ENCODE data around the gene ZFP64.
"Not testable (repeated sequence)": the region's sequence is repeated elsewhere in the genome, so short reads cannot be mapped to it uniquely, and the experiment has no call there.

Gene ZFP64

GRCh38 chr20:52201395-52201794, 9.8 kb upstream of the ZFP64 start:
- peak; percentile 51 for DNase-seq

- DNase-seq: no peak
Measured at GRCh38 chr20:52200870-52201269, 9.3 kb upstream of the ZFP64 start.

DNA sequence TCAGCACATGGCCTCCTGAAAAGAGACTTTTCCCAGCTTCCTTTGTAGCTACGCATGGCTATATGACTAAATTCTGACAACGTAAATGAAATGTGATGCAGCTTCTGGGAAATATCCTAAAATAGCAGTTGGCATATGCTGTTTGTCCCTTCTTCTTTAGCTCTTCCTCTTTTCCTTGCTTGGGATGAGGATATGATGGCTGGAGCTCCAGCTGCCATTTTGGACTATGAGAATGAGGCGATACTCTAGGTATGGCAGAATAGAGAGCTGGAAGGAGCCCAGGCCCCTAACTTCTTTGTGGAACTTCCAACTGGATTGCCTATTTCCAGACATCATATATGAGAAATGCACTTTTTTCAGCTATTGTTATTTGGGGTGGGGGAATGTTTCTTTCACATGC, 5.3 kb upstream of the ZFP64 start:
- DNase-seq: no peak

DNA sequence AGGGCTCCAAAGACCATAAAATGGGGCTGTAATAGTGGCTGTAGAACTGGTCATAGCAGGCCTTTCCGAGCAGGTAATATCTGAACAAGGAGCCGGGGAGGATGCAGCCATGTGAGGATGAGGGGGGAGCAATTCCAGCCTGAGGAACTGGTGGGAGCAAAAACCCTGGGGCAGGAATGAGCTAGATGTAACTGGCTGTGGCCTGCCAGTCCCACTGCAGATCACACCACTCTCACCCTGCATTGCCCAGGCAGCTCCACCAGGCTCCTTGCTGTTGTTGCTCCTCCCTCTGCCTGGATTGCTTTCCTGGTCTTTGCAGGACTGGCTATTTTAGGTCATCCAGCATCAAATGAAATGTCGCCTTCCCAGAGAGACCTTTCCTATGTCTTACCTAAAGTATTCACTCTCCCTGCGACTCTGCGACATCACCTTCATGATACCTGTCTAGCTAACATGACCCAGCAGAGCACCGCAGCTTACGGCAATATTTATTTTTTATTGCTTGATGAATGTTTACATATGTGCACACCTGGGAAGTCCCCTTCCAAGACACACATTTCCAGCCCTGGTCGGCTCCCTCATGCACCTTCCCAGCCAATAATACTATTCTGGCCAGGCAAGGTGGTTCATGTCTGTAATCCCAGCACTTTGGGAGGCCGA, 2.4 kb upstream of the ZFP64 start:
- no peak for DNase-seq

- DNase-seq: no peak
Measured at GRCh38 chr20:52193133-52193532, 1.6 kb upstream of the ZFP64 start.

DNA sequence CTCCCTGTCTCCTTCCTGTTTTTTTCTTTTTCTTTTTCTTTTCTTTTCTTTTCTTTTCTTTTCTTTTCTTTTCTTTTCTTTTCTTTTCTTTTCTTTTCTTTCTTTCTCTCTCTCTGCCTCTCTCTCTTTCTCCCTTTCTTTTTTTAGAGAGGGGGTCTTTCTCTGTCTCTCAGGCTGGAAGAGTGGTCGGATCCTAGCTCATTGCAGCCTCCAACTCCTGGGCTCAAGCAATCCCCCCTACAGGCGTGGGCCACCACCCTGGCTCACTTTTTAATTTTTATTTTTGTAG, 1.1 kb upstream of the ZFP64 start:
- not testable (repeated sequence) for DNase-seq

DNA sequence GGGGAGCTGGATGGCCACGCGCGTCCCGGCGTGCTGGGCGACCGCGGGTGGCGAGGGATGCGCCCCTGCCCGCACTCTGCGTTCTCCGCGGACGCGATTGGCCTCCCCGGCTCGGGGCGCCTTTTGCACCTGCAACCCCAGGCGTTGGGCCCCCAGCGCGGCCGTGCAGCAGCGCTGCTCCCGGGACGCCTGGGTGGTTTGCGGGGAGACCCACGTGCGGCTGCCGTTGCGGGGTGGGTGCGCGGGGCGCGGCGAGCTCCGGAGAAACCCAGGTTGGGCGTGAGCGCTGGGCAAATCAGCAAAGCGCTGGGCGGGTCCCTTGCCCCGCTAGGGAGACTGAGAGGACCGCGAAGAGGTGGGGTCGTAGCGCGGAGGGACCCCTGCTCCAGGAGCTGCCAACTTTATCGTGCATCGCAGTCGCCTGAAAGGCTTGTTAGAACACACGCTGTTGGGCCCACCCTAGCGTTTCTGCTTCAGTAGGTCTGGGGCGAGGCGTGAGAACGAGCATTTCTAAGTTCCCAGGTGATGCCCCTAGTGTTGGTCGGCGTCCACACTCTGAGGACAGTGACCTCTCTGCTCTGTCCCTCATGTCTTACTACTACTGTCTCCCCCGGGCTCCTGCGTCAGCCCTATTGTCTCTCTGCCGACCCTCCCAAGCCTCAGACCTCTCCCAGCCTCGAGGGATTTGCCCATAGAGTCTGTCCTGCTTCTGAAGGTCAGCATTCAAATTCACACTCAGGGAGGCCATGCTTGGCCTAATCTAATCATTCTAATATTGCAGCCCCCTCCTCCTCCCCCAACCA, 538 bp upstream of the ZFP64 start:
- peak; percentile 13 for DNase-seq

DNA sequence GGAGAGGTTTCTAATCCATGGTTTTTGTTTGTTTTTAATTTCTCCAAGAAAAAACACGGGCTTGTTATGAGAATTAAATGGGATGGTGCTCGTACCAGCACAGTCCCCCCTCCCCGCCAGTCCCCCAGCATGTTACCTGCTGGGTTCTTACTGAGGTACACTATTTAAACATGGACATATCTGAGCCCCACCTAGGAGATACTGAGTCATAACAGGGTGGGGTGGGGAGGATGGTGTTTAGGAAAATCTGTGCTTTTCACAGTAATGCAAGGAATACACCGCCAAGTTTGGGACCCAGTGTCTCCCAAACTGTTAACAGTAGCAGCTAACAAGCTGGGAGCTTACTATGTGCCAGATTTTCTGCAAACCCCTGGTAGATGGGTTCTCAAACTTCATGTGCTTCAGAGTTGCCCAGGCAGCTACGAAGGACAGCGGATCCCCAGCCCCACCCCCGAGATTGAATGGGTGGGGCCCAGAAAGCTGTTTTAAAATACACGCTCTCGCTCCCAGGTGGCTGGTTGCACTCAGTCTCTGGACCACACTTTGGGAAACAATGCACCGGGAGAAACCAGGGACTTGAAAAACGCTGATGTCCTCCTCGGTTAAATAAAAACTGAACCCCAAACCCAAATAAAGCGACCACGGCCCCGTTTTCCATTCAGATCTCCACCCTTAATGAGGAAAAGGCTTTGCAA, 995 bp downstream of the ZFP64 start:
- no peak for DNase-seq

- no peak for DNase-seq
Measured at GRCh38 chr20:52181766-52182165, 9.8 kb downstream of the ZFP64 start.

DNA sequence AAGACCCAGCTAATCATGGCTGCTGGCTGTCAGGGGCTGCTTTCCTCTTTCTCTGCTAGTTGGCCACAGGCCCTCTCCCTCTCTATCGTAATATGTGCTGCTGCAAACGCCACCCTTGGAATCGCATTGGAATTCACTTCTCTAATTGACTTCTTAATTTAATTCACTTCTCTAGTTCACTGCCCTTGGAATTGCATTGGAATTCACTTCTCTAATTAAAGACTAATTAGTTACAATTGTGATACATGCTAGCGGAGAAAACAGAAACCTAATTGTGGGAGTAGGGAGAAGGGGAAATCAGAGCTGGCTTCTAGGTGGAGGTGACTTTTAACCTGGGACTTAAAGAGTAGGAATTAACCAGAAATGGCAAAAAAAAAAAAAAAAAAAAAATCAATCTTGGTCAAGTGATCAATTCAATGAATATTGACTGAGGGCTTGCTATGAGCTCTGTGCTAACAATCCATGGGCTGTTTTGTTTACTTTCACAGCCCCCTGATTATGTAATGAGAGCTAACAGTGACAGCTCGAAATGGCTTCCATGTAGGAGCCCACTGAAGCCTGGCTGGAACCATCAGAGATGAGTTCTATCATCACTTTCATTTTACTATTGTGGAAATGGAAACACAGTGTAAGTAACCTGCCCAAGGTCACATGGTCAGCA, 11.3 kb downstream of the ZFP64 start:
- DNase-seq: no peak

- no peak for DNase-seq
Measured at GRCh38 chr20:52179331-52180179, 12.0 kb downstream of the ZFP64 start.

DNA sequence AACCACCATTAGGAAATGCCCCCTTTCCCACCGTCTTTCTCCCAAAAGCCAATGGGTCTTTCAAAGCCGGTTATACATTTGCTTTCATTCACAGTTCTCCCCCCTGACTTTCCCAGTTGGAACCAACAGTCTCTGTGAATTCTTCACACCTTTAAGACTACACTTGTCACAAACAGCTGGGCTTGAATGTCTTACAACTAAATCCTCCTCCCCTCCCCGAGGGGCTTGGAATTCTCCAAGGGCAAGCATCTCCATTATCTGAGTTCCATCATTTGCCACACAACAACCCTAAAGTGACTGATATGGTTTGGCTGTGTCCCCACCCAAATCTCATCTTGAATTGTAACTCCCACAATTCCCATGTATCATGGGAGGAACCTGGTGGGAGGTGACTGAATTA, 12.9 kb downstream of the ZFP64 start:
- DNase-seq: no peak

- no peak for DNase-seq
Measured at GRCh38 chr20:52175840-52176239, 15.7 kb downstream of the ZFP64 start.

- no peak for DNase-seq
Measured at GRCh38 chr20:52172392-52173047, 19.1 kb downstream of the ZFP64 start.

- no peak for DNase-seq
Measured at GRCh38 chr20:52171025-52171424, 20.6 kb downstream of the ZFP64 start.

- no peak for DNase-seq
Measured at GRCh38 chr20:52168116-52168515, 23.5 kb downstream of the ZFP64 start.

DNA sequence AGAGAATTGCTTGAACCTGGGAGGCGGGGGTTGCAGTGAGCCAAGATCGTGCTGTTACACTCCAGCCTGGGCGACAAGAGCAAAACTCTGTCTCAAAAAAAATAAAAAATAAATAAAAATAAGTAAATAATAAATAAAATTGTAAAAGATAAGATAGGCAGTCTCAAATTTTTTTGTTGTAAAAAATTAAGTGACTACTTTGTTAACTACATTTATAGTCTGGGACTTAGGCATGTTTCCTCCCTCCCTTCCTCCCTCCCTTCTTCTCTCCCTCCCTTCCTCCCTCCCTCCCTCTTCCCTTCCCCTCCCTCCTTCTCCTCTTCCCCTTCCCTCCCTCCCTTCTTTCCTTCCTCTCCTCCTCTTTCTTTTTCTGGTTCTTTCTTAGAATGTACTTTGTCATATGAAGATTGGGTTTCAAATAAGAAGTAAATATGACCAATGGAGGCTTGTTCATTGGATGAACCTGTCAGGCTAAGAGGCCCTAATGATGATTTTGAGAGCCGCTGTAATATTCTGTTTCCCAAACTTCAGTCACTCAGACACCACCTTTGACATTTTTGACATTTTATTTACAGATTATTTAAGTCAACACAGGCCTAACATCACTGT, 24.2 kb downstream of the ZFP64 start:
- no peak for DNase-seq

DNA sequence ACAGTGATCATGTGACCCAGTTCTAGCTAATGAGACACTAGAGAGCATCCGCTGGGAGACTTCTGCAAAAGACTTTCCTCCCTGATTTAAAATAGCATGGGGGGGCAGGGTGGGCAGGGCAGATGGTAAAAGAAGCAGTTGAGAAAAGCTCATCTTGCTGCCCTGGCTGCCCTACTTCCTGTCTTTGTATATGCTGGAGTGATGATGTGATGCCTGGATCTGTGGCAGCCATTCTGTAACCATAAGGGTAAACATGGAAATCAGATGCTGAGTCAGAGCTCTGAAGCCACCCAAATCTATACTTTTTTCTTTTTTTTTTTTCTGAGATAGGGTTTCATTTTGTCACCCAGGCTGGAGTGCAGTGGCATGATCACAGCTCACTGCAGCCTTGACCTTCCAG, 25.4 kb downstream of the ZFP64 start:
- DNase-seq: no peak

DNA sequence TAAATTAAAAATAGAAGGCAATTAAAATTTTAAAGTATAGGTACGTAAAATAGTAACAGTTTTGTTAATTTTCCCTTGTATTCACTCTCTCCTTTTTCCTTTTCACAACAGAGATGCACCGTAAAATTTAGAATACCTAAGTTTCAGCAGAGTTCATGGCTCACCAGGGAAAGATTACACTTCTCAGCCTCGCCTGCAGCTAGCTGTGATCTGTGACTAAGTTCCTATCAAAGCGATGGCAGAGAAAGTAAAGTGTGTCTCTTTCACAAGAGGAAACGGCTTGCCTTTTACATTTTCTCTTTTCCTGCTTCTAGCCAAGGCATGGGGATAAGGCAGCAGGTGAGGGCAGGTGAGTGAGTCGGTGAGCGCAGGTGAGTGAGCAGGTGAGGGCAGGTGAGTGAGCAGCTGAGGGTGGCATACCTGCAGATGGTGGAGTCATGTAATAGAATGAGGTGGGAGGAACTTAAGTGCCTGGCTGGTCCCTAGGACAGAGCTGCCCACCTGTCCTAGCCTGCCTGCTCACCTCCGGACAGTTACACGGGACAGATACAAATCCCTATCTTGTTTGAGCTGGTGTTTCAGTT, 30.9 kb downstream of the ZFP64 start:
- DNase-seq: no peak

DNA sequence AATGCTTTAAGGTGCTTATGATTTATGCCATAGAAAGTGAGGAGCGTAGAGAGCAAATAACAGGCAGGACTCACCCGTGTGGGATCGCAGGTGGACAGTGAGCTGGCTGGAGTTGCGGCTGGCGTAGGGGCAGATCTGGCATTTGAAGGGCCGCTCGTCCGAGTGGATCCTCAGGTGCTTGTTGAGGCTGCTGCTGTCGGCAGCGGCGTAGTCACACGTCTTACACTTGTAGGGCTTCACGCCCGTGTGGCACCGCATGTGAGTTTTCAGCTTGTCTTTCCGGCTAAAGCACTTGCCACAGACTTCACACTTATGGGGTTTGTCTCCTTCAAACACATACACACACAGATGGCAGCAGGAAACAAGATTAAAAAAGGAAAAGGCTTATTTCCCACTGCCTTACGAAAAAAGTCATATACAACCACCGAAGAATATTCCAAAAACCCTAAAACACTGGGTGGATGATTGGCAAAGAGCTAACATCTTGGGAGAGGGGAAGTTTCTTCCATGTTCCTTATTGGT, 31.5 kb downstream of the ZFP64 start:
- no peak for DNase-seq

DNA sequence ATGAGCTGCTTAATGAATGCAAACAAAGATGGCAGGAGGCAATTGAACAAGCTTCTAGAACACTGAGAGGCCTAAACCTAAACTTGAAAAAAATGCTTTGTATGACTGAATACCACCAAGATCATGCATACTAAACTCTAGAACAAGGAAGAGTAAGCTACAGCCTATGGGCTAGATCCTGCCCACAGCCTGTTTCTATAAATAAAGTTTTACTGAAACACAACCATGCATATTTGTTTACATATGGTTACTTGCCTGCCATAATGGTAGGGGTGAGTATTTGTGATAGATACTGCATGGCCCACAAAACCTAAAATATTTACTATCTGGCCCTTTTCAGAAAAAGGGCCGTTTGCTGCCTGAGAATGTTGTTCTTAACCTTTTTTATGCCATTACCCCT, 37.0 kb downstream of the ZFP64 start:
- no peak for DNase-seq
